Measurements from ENCODE around the gene MDN1. TPM values are rescaled to one million over a fixed set of nuclear protein-coding genes. Genes with fewer than 3 reads are reported as not detected.

The MDN1 gene
- total and polyA plus RNA-seq, 10 donors = 23.0 to 56.3 (median 36.7) TPM

- no peak overlapping the region for H3K27ac ChIP-seq
- peaks cover 0 to 38% (median 8%) of the 10 kb centered on the region in 6 donors for H3K4me1 ChIP-seq
- intact Hi-C loops (cut with DNase I; ENCODE audit: low total_unique reads) = no loop called here
- 92 to 97% (median 94%) methylated on average over 2 of the region's 2 CpGs for WGBS, 5 donors
- H3K9me3 ChIP-seq = no peaks in the 10 kb centered on the region
- H3K4me3 ChIP-seq = no peak overlapping the region
- H3K36me3 ChIP-seq = peaks cover 0 to 48% (median under 1%) of the 10 kb centered on the region in 6 donors
- DNase-seq = no peak
- TF ChIP-seq POLR2AphosphoS5 (IDR thresholded peaks at IDR 0.05) (no peak), CTCF (IDR thresholded peaks at IDR 0.05 in 8 of 11, conservative IDR thresholded peaks at IDR 0.05 in 3 of 11) (no peak), POLR2A (IDR thresholded peaks at IDR 0.05) (no peak)
- no peaks in the 10 kb centered on the region for H3K27me3 ChIP-seq (replicated peaks in 1 of 7)
These were observed 22.6 kb upstream of the MDN1 start for GRCh38 chr6:89842228-89842627.

GRCh38 chr6:89840538-89840937 is 20.9 kb upstream of the MDN1 start:
- no peak for TF ChIP-seq POLR2A (IDR thresholded peaks at IDR 0.05)
- TF ChIP-seq POLR2AphosphoS5 (IDR thresholded peaks at IDR 0.05) = no peak
- no peak for TF ChIP-seq CTCF (IDR thresholded peaks at IDR 0.05 in 8 of 11, conservative IDR thresholded peaks at IDR 0.05 in 3 of 11)
- WGBS, 5 donors = 46 to 68% (median 62%) methylated on average over 3 of the region's 3 CpGs
- H3K4me1 ChIP-seq = peaks cover 0 to 55% (median 16%) of the 10 kb centered on the region in 6 donors
- no peaks in the 10 kb centered on the region for H3K27me3 ChIP-seq (replicated peaks in 1 of 7)
- intact Hi-C loops (cut with DNase I; ENCODE audit: low total_unique reads) = no loop called here
- no peak overlapping the region for H3K4me3 ChIP-seq
- H3K36me3 ChIP-seq = peaks cover 0 to 48% (median 0%) of the 10 kb centered on the region in 6 donors
- no peak for DNase-seq
- no peaks in the 10 kb centered on the region for H3K9me3 ChIP-seq
- peak overlapping the region in 3 of 8 donors; percentile 13 to 36 (median 34) for H3K27ac ChIP-seq

GRCh38 chr6:89836639-89837222 is 17.1 kb upstream of the MDN1 start:
- no peak for TF ChIP-seq POLR2AphosphoS5 (IDR thresholded peaks at IDR 0.05)
- TF ChIP-seq POLR2A (IDR thresholded peaks at IDR 0.05) = no peak
- no peak for TF ChIP-seq CTCF (IDR thresholded peaks at IDR 0.05 in 8 of 11, conservative IDR thresholded peaks at IDR 0.05 in 3 of 11)
- Histone ChIP-seq H3K36me3 (peaks cover 0 to 76% (median 12%) of the 10 kb centered on the region in 6 donors), H3K4me3 (no peak overlapping the region), H3K4me1 (peaks cover 9 to 52% (median 31%) of the 10 kb centered on the region in 6 donors), H3K27me3 (replicated peaks in 1 of 7) (no peaks in the 10 kb centered on the region), H3K9me3 (no peaks in the 10 kb centered on the region), H3K27ac (no peak overlapping the region)
- 83 to 90% (median 85%) methylated on average over 8 of the region's 8 CpGs for WGBS, 5 donors
- no peak for DNase-seq
- intact Hi-C loops (cut with DNase I; ENCODE audit: low total_unique reads) = no loop called here

- Histone ChIP-seq H3K4me3 (peak overlapping the region in 1 of 8 donors; percentile 16), H3K9me3 (no peaks in the 10 kb centered on the region), H3K36me3 (peaks cover 0 to 79% (median 12%) of the 10 kb centered on the region in 6 donors), H3K4me1 (peaks cover 20 to 52% (median 34%) of the 10 kb centered on the region in 6 donors), H3K27ac (peak overlapping the region in 7 of 8 donors; percentile 11 to 74 (median 42)), H3K27me3 (replicated peaks in 1 of 7) (no peaks in the 10 kb centered on the region)
- DNase-seq = no peak
- TF ChIP-seq POLR2AphosphoS5 (IDR thresholded peaks at IDR 0.05) (peak in 1 of 3 donors; percentile 26), POLR2A (IDR thresholded peaks at IDR 0.05) (no peak), CTCF (IDR thresholded peaks at IDR 0.05 in 8 of 11, conservative IDR thresholded peaks at IDR 0.05 in 3 of 11) (no peak)
- 64 to 76% (median 65%) methylated on average over 12 of the region's 12 CpGs for WGBS, 5 donors
- intact Hi-C loops (cut with DNase I; ENCODE audit: low total_unique reads) = no loop called here
These were observed 15.5 kb upstream of the MDN1 start for GRCh38 chr6:89834884-89835792.
